HG03460 (cell line): ENCODE measurements around the gene JUN.
A peak's percentile ranks its signal among the peaks of the same experiment; 100 is the strongest.

Experiments used
- ATAC-seq: cut with Tn5 transposase; IDR thresholded peaks from one replicate; pipeline ENCODE4 v1.9.1; 2021; ENCODE audit not compliant: unreplicated experiment

JUN gene

GRCh38 chr1:58764294-58764978 is 19.4 kb downstream of the JUN start:
- ATAC-seq = no peak

GRCh38 chr1:58763214-58763613 is 20.6 kb downstream of the JUN start:
- no peak for ATAC-seq

- no peak for ATAC-seq
Observed at GRCh38 chr1:58762806-58763205, 21.0 kb downstream of the JUN start.

- peak; percentile 96 for ATAC-seq
Observed at GRCh38 chr1:58755468-58755872, 28.4 kb downstream of the JUN start.

- ATAC-seq = peak; percentile 17
Observed at GRCh38 chr1:58754683-58755467, 29.0 kb downstream of the JUN start.

- no peak for ATAC-seq
Observed at GRCh38 chr1:58754073-58754613, 29.7 kb downstream of the JUN start.

- no peak for ATAC-seq
Observed at GRCh38 chr1:58753431-58753866, 30.4 kb downstream of the JUN start.

- ATAC-seq = no peak
Observed at GRCh38 chr1:58749646-58750045, 34.2 kb downstream of the JUN start.

- ATAC-seq = no peak
Observed at GRCh38 chr1:58748666-58749065, 35.2 kb downstream of the JUN start.

GRCh38 chr1:58746757-58747156 is 37.1 kb downstream of the JUN start:
- no peak for ATAC-seq

GRCh38 chr1:58746182-58746581 is 37.7 kb downstream of the JUN start:
- no peak for ATAC-seq

GRCh38 chr1:58745666-58746065 is 38.2 kb downstream of the JUN start:
- no peak for ATAC-seq

- no peak for ATAC-seq
Observed at GRCh38 chr1:58745117-58745516, 38.7 kb downstream of the JUN start.

GRCh38 chr1:58741678-58742553 is 41.9 kb downstream of the JUN start:
- no peak for ATAC-seq

- ATAC-seq = no peak
Observed at GRCh38 chr1:58739856-58740466, 43.9 kb downstream of the JUN start.

GRCh38 chr1:58738876-58739275 is 45.0 kb downstream of the JUN start:
- ATAC-seq = no peak

- ATAC-seq = no peak
Observed at GRCh38 chr1:58735586-58735985, 48.3 kb downstream of the JUN start.

- ATAC-seq = no peak
Observed at GRCh38 chr1:58734630-58735029, 49.2 kb downstream of the JUN start.

- ATAC-seq = no peak
Observed at GRCh38 chr1:58732087-58732775, 51.6 kb downstream of the JUN start.
